Thoracic aorta (tissue), 2 donors: ENCODE measurements around the gene CD55. TPM values are rescaled to one million over a fixed set of nuclear protein-coding genes. Genes with fewer than 3 reads are reported as not detected.

ENCODE experiments used
- ATAC-seq: fragments of 150-250 bp; one replicate; pipeline ENCODE4 v1.8.0; 2017; ENCODE audit warnings: low read depth; ENCODE audit not compliant: insufficient number of reproducible peaks, low FRiP score
- DNase-seq: peaks from one replicate; pipeline ENCODE4 v3.0.0-alpha.2; 2020; ENCODE audit warnings: low spot score
- H3K27ac ChIP-seq, 2 donors: fragments of 200-600 bp; sonication (generic); 1 replicate in 1 of 2; 2 replicates in 1 of 2; pipeline ENCODE4 v1.5.1; 2016; ENCODE audit warnings: mild to moderate bottlenecking in 2 of 2, moderate library complexity in 2 of 2
- H3K27me3 ChIP-seq: fragments of 200-600 bp; sonication (generic); replicated peaks from 2 replicates; pipeline ENCODE4 v1.6.0; 2016; ENCODE audit warnings: mild to moderate bottlenecking; ENCODE audit not compliant: insufficient read depth
- H3K36me3 ChIP-seq: fragments of 200-600 bp; sonication (generic); one replicate; pipeline ENCODE4 v1.5.1; 2016
- H3K4me1 ChIP-seq, 2 donors: fragments of 200-600 bp; sonication (generic); 1 replicate in 1 of 2; 2 replicates in 1 of 2; pipeline versions ENCODE4 v1.5.1 to v1.6.0; 2016; ENCODE audit warnings: low read depth in 2 of 2, mild to moderate bottlenecking in 1 of 2; ENCODE audit not compliant: control insufficient read depth in 1 of 2
- H3K4me3 ChIP-seq: fragments of 200-600 bp; sonication (generic); 2 replicates; pipeline ENCODE4 v1.5.1; 2016; ENCODE audit warnings: mild to moderate bottlenecking
- H3K9me3 ChIP-seq: fragments of 200-600 bp; sonication (generic); 2 replicates; pipeline ENCODE4 v1.5.1; 2016
- CTCF ChIP-seq: fragments of 200-600 bp; sonication (generic); IDR thresholded peaks from one replicate; pipeline ENCODE4 v1.5.1; 2019; ENCODE audit warnings: antibody characterized with exemption
- total RNA-seq, 2 donors: library from RNA; depleted of rRNA; stranded (reverse); fragments of >200 nt; gene quantifications; one replicate each; pipeline versions ENCODE4 v1.1.0 to v1.2.3, GENCODE V29; 2016

The CD55 gene
- total RNA-seq, 2 donors from 2014 or later, result 72.6 to 109 TPM

GRCh38 chr1:207280706-207281105 is 40.8 kb upstream of the CD55 start:
- no peaks in the 10 kb centered on the region for H3K9me3 ChIP-seq
- no peak for DNase-seq
- H3K4me3 ChIP-seq, result no peak overlapping the region
- no peaks in the 10 kb centered on the region for H3K36me3 ChIP-seq
- ATAC-seq, result no peak
- TF ChIP-seq CTCF, result no peak
- no peaks in the 10 kb centered on the region for H3K27me3 ChIP-seq
- no peak overlapping the region for H3K27ac ChIP-seq
- peaks cover 19% of the 10 kb centered on the region in 2 donors for H3K4me1 ChIP-seq

- peaks cover 19 to 29% of the 10 kb centered on the region in 2 donors for H3K4me1 ChIP-seq
- peak overlapping the region in 1 of 2 donors; percentile 52 for H3K27ac ChIP-seq
- no peaks in the 10 kb centered on the region for H3K27me3 ChIP-seq
- DNase-seq, result no peak
- no peak for TF ChIP-seq CTCF
- H3K4me3 ChIP-seq, result no peak overlapping the region
- no peak for ATAC-seq
- no peaks in the 10 kb centered on the region for H3K9me3 ChIP-seq
- no peaks in the 10 kb centered on the region for H3K36me3 ChIP-seq
Observed at GRCh38 chr1:207282058-207282457, 39.4 kb upstream of the CD55 start.

GRCh38 chr1:207282496-207283380 is 38.7 kb upstream of the CD55 start:
- no peak for DNase-seq
- Histone ChIP-seq H3K27ac (peak overlapping the region in 1 of 2 donors; percentile 22), H3K9me3 (no peaks in the 10 kb centered on the region), H3K4me3 (no peak overlapping the region), H3K27me3 (no peaks in the 10 kb centered on the region), H3K36me3 (no peaks in the 10 kb centered on the region), H3K4me1 (peaks cover 19 to 31% of the 10 kb centered on the region in 2 donors)
- ATAC-seq, result no peak
- TF ChIP-seq CTCF, result no peak

GRCh38 chr1:207283421-207283820 is 38.1 kb upstream of the CD55 start:
- no peak overlapping the region for H3K4me3 ChIP-seq
- DNase-seq (no peak), ATAC-seq (no peak)
- no peaks in the 10 kb centered on the region for H3K36me3 ChIP-seq
- H3K27me3 ChIP-seq, result no peaks in the 10 kb centered on the region
- H3K9me3 ChIP-seq, result no peaks in the 10 kb centered on the region
- no peak for TF ChIP-seq CTCF
- peak overlapping the region in 1 of 2 donors; percentile 22 for H3K27ac ChIP-seq
- H3K4me1 ChIP-seq, result peaks cover 19 to 31% of the 10 kb centered on the region in 2 donors

- no peak for TF ChIP-seq CTCF
- no peaks in the 10 kb centered on the region for H3K9me3 ChIP-seq
- ATAC-seq, result no peak
- no peak for DNase-seq
- H3K4me1 ChIP-seq, result peaks cover 19 to 31% of the 10 kb centered on the region in 2 donors
- H3K36me3 ChIP-seq, result no peaks in the 10 kb centered on the region
- peak overlapping the region in 1 of 2 donors; percentile 22 for H3K27ac ChIP-seq
- no peak overlapping the region for H3K4me3 ChIP-seq
- no peaks in the 10 kb centered on the region for H3K27me3 ChIP-seq
Observed at GRCh38 chr1:207284209-207284897, 37.1 kb upstream of the CD55 start.
